GM18873 (cell line): ENCODE measurements around the gene MRC1.

Experiments
- ATAC-seq: cut with Tn5 transposase; IDR thresholded peaks from one replicate; pipeline ENCODE4 v1.9.1; 2021; ENCODE audit warnings: mild to moderate bottlenecking, moderate library complexity, moderate number of reproducible peaks; ENCODE audit not compliant: unreplicated experiment, low FRiP score

MRC1 gene

GRCh38 chr10:17808971-17809841 lies at the start of gene MRC1:
Gene MRC1 (plus strand): TSS chr10:17809348. CDS start chr10:17809466, 118 bp downstream.
- no peak for ATAC-seq

GRCh38 chr10:17764142-17764541 lies 45.0 kb upstream of the MRC1 start:
- ATAC-seq, result no peak

GRCh38 chr10:17765602-17766001 lies 43.5 kb upstream of the MRC1 start:
- ATAC-seq, result no peak

GRCh38 chr10:17766731-17767130 lies 42.4 kb upstream of the MRC1 start:
- ATAC-seq, result no peak

GRCh38 chr10:17768496-17768895 lies 40.7 kb upstream of the MRC1 start:
- ATAC-seq, result no peak

GRCh38 chr10:17768957-17769356 lies 40.2 kb upstream of the MRC1 start:
- no peak for ATAC-seq

GRCh38 chr10:17771017-17771416 lies 38.1 kb upstream of the MRC1 start:
- ATAC-seq, result no peak

GRCh38 chr10:17779784-17780183 lies 29.4 kb upstream of the MRC1 start:
- ATAC-seq, result no peak

GRCh38 chr10:17780727-17781126 lies 28.4 kb upstream of the MRC1 start:
- no peak for ATAC-seq

- no peak for ATAC-seq
Measured at GRCh38 chr10:17781856-17782255, 27.3 kb upstream of the MRC1 start.

GRCh38 chr10:17782921-17783665 lies 26.1 kb upstream of the MRC1 start:
- ATAC-seq, result no peak

- ATAC-seq, result no peak
Measured at GRCh38 chr10:17783751-17784150, 25.4 kb upstream of the MRC1 start.

- no peak for ATAC-seq
Measured at GRCh38 chr10:17784688-17785087, 24.5 kb upstream of the MRC1 start.

- no peak for ATAC-seq
Measured at GRCh38 chr10:17785276-17785930, 23.7 kb upstream of the MRC1 start.

- no peak for ATAC-seq
Measured at GRCh38 chr10:17787087-17787961, 21.8 kb upstream of the MRC1 start.

GRCh38 chr10:17788646-17789045 lies 20.5 kb upstream of the MRC1 start:
- ATAC-seq, result no peak

- ATAC-seq, result no peak
Measured at GRCh38 chr10:17789396-17789795, 19.8 kb upstream of the MRC1 start.

GRCh38 chr10:17790651-17791050 lies 18.5 kb upstream of the MRC1 start:
- ATAC-seq, result no peak

GRCh38 chr10:17792991-17793390 lies 16.2 kb upstream of the MRC1 start:
- ATAC-seq, result no peak
